GM23338 (cell line): ENCODE data around the gene ATP1B4.

Experiments used
- CTCF ChIP-seq, 2 experiments: fragments of 200-600 bp in 1 of 2; sonication (generic) in 1 of 2; conservative IDR thresholded peaks; 2 replicates each; pipeline versions ENCODE4 v1.5.1 to v1.6.1; 2016 to 2017; ENCODE audit warnings: antibody characterized with exemption in 2 of 2, low read depth in 2 of 2, mild to moderate bottlenecking in 2 of 2, moderate library complexity in 1 of 2
- STAT1 ChIP-seq: IDR thresholded peaks from one replicate; pipeline ENCODE4 v1.6.1; 2016; ENCODE audit warnings: antibody characterized with exemption; ENCODE audit not compliant: unreplicated experiment

- no peak for TF ChIP-seq CTCF (conservative IDR thresholded peaks at IDR 0.05; ENCODE audit: low read depth in 2 of 2)
- no peak for TF ChIP-seq STAT1
Observed at GRCh38 chrX:120367402-120368109, 5.7 kb downstream of the ATP1B4 start.
